Psoas muscle (tissue), 8 donors: ENCODE measurements around the gene BDP1. TPM values are rescaled to one million over a fixed set of nuclear protein-coding genes. Genes with fewer than 3 reads are reported as not detected.

Source experiments
- ATAC-seq, 4 donors: fragments of 200-7000 bp; cut with Tn5 transposase; one replicate each; pipeline ENCODE4 v1.9.1; 2020; ENCODE audit warnings: moderate library complexity in 3 of 4, mild to moderate bottlenecking in 2 of 4
- DNase-seq, 2 donors: peaks; one replicate each; pipeline ENCODE4 v3.0.0-alpha.2; 2020
- H3K27ac ChIP-seq: fragments of 200-600 bp; one replicate; pipeline ENCODE4 v1.8.0; 2022
- H3K27me3 ChIP-seq, 3 donors: fragments of 200-600 bp in 1 of 3; one replicate each; pipeline versions ENCODE4 v1.6.1 to v1.8.0; 2013 to 2022; ENCODE audit warnings: low read length in 2 of 3, mild to moderate bottlenecking in 2 of 3, moderate library complexity in 1 of 3; ENCODE audit not compliant: insufficient read depth in 3 of 3
- H3K36me3 ChIP-seq, 2 donors: fragments of 200-600 bp in 1 of 2; one replicate each; pipeline versions ENCODE4 v1.6.1 to v1.8.0; 2013 to 2022; ENCODE audit warnings: low read depth in 1 of 2, mild to moderate bottlenecking in 1 of 2, moderate library complexity in 1 of 2; ENCODE audit not compliant: insufficient read depth in 1 of 2
- H3K4me1 ChIP-seq: fragments of 200-600 bp; one replicate; pipeline ENCODE4 v1.8.0; 2022
- H3K4me3 ChIP-seq: fragments of 200-600 bp; one replicate; pipeline ENCODE4 v1.8.0; 2022; ENCODE audit warnings: mild to moderate bottlenecking
- H3K9me3 ChIP-seq: fragments of 200-600 bp; one replicate; pipeline ENCODE4 v1.8.0; 2022
- CTCF ChIP-seq: fragments of 200-600 bp; IDR thresholded peaks from one replicate; pipeline ENCODE4 v1.8.0; 2022; ENCODE audit warnings: antibody characterized with exemption
- WGBS, 3 donors: extraction: QIAGEN DNeasy Blood & Tissue Kit; methylation state at CpG; one replicate each; pipeline versions ENCODE4 v1.1.6 to v1.1.7; 2013; 5-methylcytosine and 5-hydroxymethylcytosine counted together
- intact Hi-C, 2 donors: fragments of 100-400 bp; cut with DNase I; formaldehyde crosslinking; loops; one replicate each; pipeline versions ENCODE4 v1.11.0 to v1.14.2; 2022
- polyA plus RNA-seq, 3 donors: library from polyadenylated mRNA; stranded (reverse); fragments of 200-250 nt; gene quantifications; one replicate each; pipeline ENCODE4 v1.2.3, GENCODE V29; 2013
- total RNA-seq, 4 donors: library from RNA; stranded (reverse); fragmentation: NEBNext Ultra II Directional in 2 of 4; extraction: Animal tissue kit (Norgen Biotek cat#: 25700) in 2 of 4; gene quantifications; one replicate each; pipeline versions ENCODE4 v1.2.1 to v1.2.4, GENCODE V29; 2021 to 2023
- donor health status: healthy with polysubstance abuse.
- donor health status: DM: no; HTN: no; CAD: no; lungs with moderate emphysema.
- donor health status: Bipolar disorder and iron deficiency.
- donor health status: healthy.
- donor health status: DM: yes; HTN: yes; CAD: no.
- donor health status: DM: no; HTN: no; CAD: no.
- donor health status: DM: no; HTN: no; CAD: no.
- donor health status: DM: yes; HTN: yes; CAD: no.

Gene BDP1
- total and polyA plus RNA-seq, 7 donors = 5.5 to 17.7 (median 11.5) TPM

GRCh38 chr5:71586941-71587765 is 131.7 kb downstream of the BDP1 start, which contains the start of gene MCCC2:
MCCC2 (plus strand) TSS chr5:71587340; CDS start chr5:71587426, 86 bp downstream.
- DNase-seq = peak; percentile 98
- Histone ChIP-seq H3K36me3 (peaks cover 0 to 3% of the 10 kb centered on the region in 2 donors), H3K27me3 (no peaks in the 10 kb centered on the region), H3K4me3 (peak within 1 kb of the TSS; percentile 87), H3K27ac (peak within 1 kb of the TSS; percentile 85), H3K9me3 (no peaks in the 10 kb centered on the region), H3K4me1 (peaks cover 14% of the 10 kb centered on the region)
- no peak for TF ChIP-seq CTCF
- ATAC-seq = peak; percentile 100
- 1% methylated on average over 53 to 56 of the region's 56 CpGs for whole genome bisulfite sequencing, 3 donors
- intact Hi-C loops = no loop called here

GRCh38 chr5:71587766-71588532 is 132.5 kb downstream of the BDP1 start:
- Histone ChIP-seq H3K36me3 (peaks cover 0 to 4% of the 10 kb centered on the region in 2 donors), H3K9me3 (no peaks in the 10 kb centered on the region), H3K4me3 (peak overlapping the region; percentile 87), H3K4me1 (peaks cover 14% of the 10 kb centered on the region), H3K27ac (peak overlapping the region; percentile 85), H3K27me3 (no peaks in the 10 kb centered on the region)
- no peak for TF ChIP-seq CTCF
- ATAC-seq = peak in 1 of 4 donors; percentile 18
- DNase-seq = no peak
- intact Hi-C loops = no loop called here
- 68 to 71% (median 68%) methylated on average over 19 of the region's 19 CpGs for WGBS, 3 donors

GRCh38 chr5:71588533-71588885 is 133.1 kb downstream of the BDP1 start:
- 96 to 99% (median 99%) methylated on average over 2 of the region's 2 CpGs for WGBS, 3 donors

GRCh38 chr5:71589903-71590302 is 134.5 kb downstream of the BDP1 start:
- Histone ChIP-seq H3K36me3 (peaks cover 0 to 15% of the 10 kb centered on the region in 2 donors), H3K9me3 (no peaks in the 10 kb centered on the region), H3K4me3 (no peak overlapping the region), H3K27ac (no peak overlapping the region), H3K4me1 (peaks cover 14% of the 10 kb centered on the region), H3K27me3 (no peaks in the 10 kb centered on the region)
- TF ChIP-seq CTCF = no peak
- 50 to 98% (median 50%) methylated on average over 2 of the region's 2 CpGs for WGBS, 3 donors
- intact Hi-C loops = no loop called here
- ATAC-seq = no peak
- DNase-seq = no peak

More at GRCh38 chr5:71588533-71588885, 133.1 kb downstream of the BDP1 start:
- Histone ChIP-seq H3K4me1 (peaks cover 14% of the 10 kb centered on the region), H3K27me3 (no peaks in the 10 kb centered on the region), H3K27ac (no peak overlapping the region), H3K36me3 (peaks cover 0 to 9% of the 10 kb centered on the region in 2 donors), H3K4me3 (peak overlapping the region; percentile 87), H3K9me3 (no peaks in the 10 kb centered on the region)
- TF ChIP-seq CTCF = no peak
- intact Hi-C loops = no loop called here
- no peak for DNase-seq
- no peak for ATAC-seq
